Ammon's horn (tissue), 1 donor: ENCODE data around the gene MLLT3.
A peak's percentile ranks its signal among the peaks of the same experiment; 100 is the strongest.

Source experiments
- DNase-seq: peaks from one replicate; pipeline ENCODE4 v3.0.0-alpha.2; 2016; ENCODE audit warnings: low spot score

The MLLT3 gene

DNA sequence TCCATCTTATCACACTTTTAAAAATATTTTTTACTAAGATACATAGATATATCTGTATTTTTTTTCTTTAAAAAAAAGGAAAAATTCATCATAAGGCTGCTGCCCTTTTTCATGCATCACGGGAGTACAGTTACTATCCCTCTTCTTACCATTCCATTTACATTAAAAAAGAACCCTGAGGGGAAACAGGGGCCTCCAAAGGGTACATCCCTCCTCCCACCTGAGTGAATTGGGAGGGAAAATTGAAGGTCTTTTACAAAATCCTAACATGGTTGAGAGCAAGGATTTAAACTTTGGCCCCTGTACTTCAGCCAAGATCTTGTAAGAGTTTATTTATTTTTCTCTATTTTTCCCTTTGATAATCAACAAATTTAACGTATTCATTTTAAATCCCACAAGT is 319.2 kb downstream of the MLLT3 start:
- no peak for DNase-seq

DNA sequence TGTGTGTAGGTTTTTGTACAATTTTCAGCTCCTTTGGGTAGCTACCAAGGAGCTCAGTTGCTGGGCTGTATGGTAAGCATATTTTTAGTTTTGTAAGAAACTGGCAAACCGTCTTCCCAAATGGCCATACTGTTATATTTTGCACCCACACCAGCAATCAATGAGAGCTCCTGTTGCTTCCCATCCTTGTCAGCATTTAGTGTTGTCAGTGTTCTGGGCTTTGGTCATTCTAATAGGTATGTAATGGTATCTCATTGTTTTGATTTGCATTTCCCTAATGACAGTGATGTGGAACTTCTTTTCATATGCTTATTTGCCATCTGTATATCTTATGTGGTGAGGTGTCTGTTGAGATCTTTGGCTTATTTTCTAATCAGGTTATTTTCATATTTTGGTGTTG is 320.1 kb downstream of the MLLT3 start:
- DNase-seq: no peak

DNA sequence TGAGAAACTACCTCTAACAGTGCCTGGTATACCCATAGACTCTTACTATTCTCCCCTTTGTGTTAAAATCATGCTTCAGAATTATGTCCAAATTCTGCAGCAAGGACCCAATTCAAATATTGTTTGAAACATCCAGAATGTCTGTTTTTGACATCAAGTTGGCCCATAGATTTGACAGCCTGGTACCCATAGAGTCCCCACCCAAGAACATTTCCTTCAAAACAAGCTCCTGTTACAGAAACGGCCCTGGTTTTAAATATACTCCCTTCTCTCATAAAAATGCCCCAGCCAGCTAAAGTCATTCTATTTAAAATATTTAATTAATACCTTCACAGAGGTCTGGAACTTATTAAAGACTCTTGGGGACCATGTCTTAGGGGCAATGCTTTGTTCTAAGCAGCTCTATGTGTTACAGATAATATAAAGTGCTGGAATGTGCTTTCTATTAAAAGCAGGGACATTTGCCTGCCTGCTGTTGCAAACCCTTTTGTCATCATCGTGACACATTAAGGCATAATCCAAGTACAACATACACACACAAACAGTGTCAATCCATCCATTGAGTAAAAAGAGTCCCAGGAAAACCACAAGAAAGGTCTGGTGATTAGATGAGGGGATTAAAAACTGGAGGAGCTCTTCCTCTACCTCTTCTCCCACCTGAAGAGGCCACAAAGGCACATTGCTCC is 321.7 kb downstream of the MLLT3 start:
- DNase-seq: no peak

DNA sequence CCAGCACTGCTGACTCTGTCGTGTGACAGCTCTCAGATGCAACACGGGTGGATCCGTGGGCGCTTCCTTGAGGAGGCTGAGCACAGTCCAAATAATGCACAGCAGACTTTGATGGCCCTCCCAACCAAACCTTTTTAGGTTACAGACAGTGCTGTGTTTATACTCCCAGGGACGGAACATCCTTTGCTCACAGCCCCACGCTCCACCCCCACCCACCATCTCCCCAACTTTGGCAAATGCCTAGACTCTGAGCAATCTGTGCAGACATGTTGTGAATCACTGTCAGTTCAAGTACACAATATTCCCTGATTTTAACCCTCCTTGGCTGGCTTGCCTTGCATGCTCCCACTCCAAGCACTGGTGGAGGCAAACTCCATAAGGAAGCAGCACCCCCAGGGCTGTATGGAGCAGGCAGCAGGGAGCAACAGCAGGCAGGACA is 324.6 kb downstream of the MLLT3 start:
- DNase-seq: peak; percentile 74

DNA sequence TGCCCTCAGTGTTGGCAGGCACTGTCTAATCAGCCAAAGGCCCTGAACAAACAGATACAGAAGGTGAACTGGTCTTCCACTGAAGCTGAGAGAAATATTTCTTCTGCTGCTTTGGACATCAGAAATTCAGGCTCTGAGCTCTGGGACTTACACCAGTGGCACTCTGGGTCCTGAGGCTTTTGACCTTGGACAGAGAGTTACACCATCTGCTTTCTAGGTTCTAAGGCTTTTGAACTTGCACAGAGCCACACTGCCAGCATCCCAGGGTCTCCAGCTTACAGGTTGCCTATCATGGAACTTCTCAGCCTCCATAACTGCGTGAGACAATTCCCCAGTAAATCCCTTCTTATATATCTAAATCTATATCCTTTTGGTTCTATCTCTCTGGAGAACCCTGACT is 326.7 kb downstream of the MLLT3 start:
- no peak for DNase-seq

DNA sequence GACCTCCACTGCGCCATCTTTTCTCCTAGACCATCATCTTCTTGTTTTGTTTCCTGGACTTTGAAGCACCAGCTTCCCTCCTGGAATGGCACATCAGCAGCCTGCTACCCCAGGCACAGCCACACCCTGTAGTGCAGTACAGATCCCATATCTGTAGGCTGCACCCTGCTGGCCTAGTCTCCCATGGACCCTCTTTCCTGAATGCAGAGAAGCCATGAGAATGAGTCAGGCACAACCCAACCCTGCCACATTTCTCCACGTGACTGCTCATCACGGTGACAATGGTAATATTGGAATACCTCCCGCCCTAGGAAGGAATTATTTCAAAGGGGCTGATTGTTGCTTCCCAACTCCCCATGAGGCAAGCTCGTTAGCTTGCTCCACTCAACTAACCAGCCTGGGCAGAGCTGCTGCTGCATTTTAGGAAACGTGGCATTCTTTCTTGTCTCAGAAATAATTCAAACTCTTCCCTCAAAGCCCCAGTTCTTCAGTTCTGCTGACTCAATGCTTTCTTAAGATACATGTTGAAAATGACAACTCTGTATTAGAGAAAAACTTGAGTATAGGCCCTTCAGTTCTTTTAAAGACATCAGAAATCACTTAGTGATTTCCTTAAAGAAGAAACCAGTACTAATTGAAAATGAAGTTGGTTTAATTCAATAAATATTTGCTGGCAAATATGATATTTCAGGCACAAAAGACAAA is 328.1 kb downstream of the MLLT3 start:
- DNase-seq: no peak

DNA sequence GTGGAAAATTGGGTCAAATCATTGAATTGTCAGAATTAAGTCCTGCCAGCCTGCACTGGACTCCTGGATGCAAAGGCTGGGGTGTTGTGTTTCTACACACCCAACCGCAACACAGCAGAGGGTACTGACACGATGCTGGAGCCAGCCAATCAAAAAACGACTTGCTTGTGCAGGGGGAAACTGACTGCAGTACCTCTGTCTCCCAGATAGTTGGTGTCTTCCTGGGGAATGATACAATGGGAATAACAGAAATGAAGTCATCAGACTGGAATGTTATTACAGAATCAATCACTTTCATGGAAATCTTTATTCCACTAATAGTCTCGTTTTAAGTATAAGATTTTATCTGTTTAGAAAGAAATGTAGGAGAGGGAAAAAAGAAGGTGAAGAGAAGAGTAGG is 330.3 kb downstream of the MLLT3 start:
- no peak for DNase-seq
